GM12878 (cell line): ENCODE results near the gene TNP1. TPM values are rescaled to one million over a fixed set of nuclear protein-coding genes. Genes with fewer than 3 reads are reported as not detected.

Source experiments
- ATAC-seq: fragments of 200-7000 bp; cut with Tn5 transposase; 3 replicates; pipeline ENCODE4 v1.9.1; 2020; ENCODE audit warnings: mild to moderate bottlenecking, moderate library complexity
- BruUV-seq: library from RNA; stranded (reverse); fragments of 400-500 nt; replicated peaks from 2 replicates; lab custom pipeline; 2021; lab: Mats Ljungman, UMichigan
- CTCF ChIA-PET: fragments of 300-600 bp; sonication (Branson Sonifier 250); formaldehyde crosslinking; extraction: SDS; loops from one replicate; lab custom pipeline; 2021; ENCODE audit warnings: inconsistent platforms; lab: Yijun Ruan, JAX
- POLR2A ChIA-PET: fragments of 350-600 bp; formaldehyde crosslinking; extraction: SDS; loops from one replicate; lab custom pipeline; 2021; ENCODE audit warnings: inconsistent platforms; lab: Charles Lee
- RAD21 ChIA-PET: fragments of 300-600 bp; sonication (Branson Sonifier 250); formaldehyde crosslinking; loops from one replicate; lab custom pipeline; 2023; ENCODE audit warnings: antibody characterized with exemption; ENCODE audit not compliant: unreplicated experiment; lab: Charles Lee
- SMC1A ChIA-PET: fragments of 300-600 bp; sonication (Branson Sonifier 250); formaldehyde crosslinking; loops from one replicate; lab custom pipeline; 2023; ENCODE audit not compliant: unreplicated experiment, uncharacterized antibody; lab: Charles Lee
- DNase-seq: peaks from one replicate; pipeline ENCODE4 v3.0.0-alpha.2; 2011; ENCODE audit warnings: low read depth, low spot score
- FAIRE-seq: peaks from 3 replicates; lab custom pipeline; 2011; peaks lifted over from hg19 to GRCh38; lab: Jason Lieb, UNC
- H2AFZ ChIP-seq: 2 replicates; pipeline ENCODE4 v1.6.0; 2011; ENCODE audit warnings: low read depth, low read length, control low read depth; ENCODE audit not compliant: control insufficient read depth
- H3K27ac ChIP-seq: 2 replicates; pipeline ENCODE4 v1.5.1; 2011; ENCODE audit warnings: control low read depth; ENCODE audit not compliant: control insufficient read depth, insufficient read depth
- H3K27me3 ChIP-seq, 2 experiments: replicated peaks in 1 of 2; 2 replicates each; pipeline versions ENCODE4 v1.6.0 to v1.6.1; 2011; ENCODE audit warnings: low read length in 1 of 2; ENCODE audit not compliant: control insufficient read depth in 2 of 2, insufficient read depth in 2 of 2
- H3K36me3 ChIP-seq, 2 experiments: 2 replicates each; pipeline ENCODE4 v1.5.1; 2011; ENCODE audit warnings: low read length in 1 of 2; ENCODE audit not compliant: control insufficient read depth in 2 of 2, insufficient read depth in 2 of 2
- H3K4me1 ChIP-seq: 2 replicates; pipeline ENCODE4 v1.6.1; 2011; ENCODE audit warnings: mild to moderate bottlenecking, low read length, moderate library complexity, mixed read lengths; ENCODE audit not compliant: control insufficient read depth, insufficient read depth
- H3K4me2 ChIP-seq: 2 replicates; pipeline ENCODE4 v1.6.0; 2011; ENCODE audit warnings: control low read depth; ENCODE audit not compliant: control insufficient read depth, insufficient read depth
- H3K4me3 ChIP-seq: fragments of 200-600 bp; sonication (generic); 2 replicates; pipeline ENCODE4 v1.5.1; 2016
- H3K79me2 ChIP-seq: 2 replicates; pipeline ENCODE4 v1.6.0; 2011; ENCODE audit warnings: low read length; ENCODE audit not compliant: control insufficient read depth, insufficient read depth
- H3K9ac ChIP-seq: 2 replicates; pipeline ENCODE4 v1.8.0; 2011; ENCODE audit warnings: low read length, control low read depth, mixed read lengths; ENCODE audit not compliant: control insufficient read depth, insufficient read depth
- H3K9me3 ChIP-seq: replicated peaks from 3 replicates; pipeline ENCODE4 v1.5.1; 2011; ENCODE audit warnings: mild to moderate bottlenecking, low read length; ENCODE audit not compliant: control insufficient read depth, insufficient read depth
- H4K20me1 ChIP-seq: 2 replicates; pipeline ENCODE4 v1.6.0; 2011; ENCODE audit not compliant: control insufficient read depth, insufficient read depth
- ASH2L ChIP-seq: fragments of 300-600, 200-600 bp; sonication (generic); IDR thresholded peaks from 2 replicates; pipeline ENCODE4 v1.6.1; 2017; ENCODE audit warnings: low read depth, mild to moderate bottlenecking, borderline replicate concordance
- HDGF ChIP-seq: fragments of 450-650 bp; IDR thresholded peaks from 2 replicates; pipeline ENCODE4 v1.6.1; 2016; ENCODE audit warnings: antibody characterized with exemption
- NR2C2 ChIP-seq: IDR thresholded peaks from 2 replicates; pipeline ENCODE4 v1.6.1; 2011; ENCODE audit warnings: borderline replicate concordance, low read depth; ENCODE audit not compliant: control insufficient read depth, insufficient read length
- TCF3 ChIP-seq: IDR thresholded peaks from 2 replicates; pipeline ENCODE4 v1.6.1; 2012; ENCODE audit warnings: low read depth, mild to moderate bottlenecking, low read length, borderline replicate concordance; ENCODE audit not compliant: insufficient read depth
- YY1 ChIP-seq: IDR thresholded peaks from 2 replicates; pipeline ENCODE4 v1.6.1; 2011; ENCODE audit warnings: low read depth, mild to moderate bottlenecking, low read length
- WGBS: methylation state at CpG from one replicate; pipeline ENCODE4 v1.1.6; 2016; ENCODE audit warnings: low lambda C conversion rate; ENCODE audit not compliant: insufficient replicate concordance, insufficient coverage; ENCODE audit errors: missing lambda C conversion rate; 5-methylcytosine and 5-hydroxymethylcytosine counted together
- in situ Hi-C: fragments of 300-500 bp; cut with MboI; formaldehyde crosslinking; loops from 9 replicates; pipeline ENCODE4 v1.14.3; 2018; ENCODE audit warnings: mixed read lengths
- intact Hi-C: fragments of 100-400 bp; cut with micrococcal nuclease; formaldehyde crosslinking; loops from one replicate; pipeline ENCODE4 v1.14.2; 2022; ENCODE audit not compliant: unreplicated experiment
- polyA plus RNA-seq, 11 experiments: library from polyadenylated mRNA; depleted of rRNA in 4 of 11; unstranded in 6 of 11; stranded (reverse) in 5 of 11; fragments of >200 nt; fragmentation: Nextera tagmentation in 4 of 11; fragmentation: Illumina TruSeq in 1 of 11; extraction: Ambion mirVana in 4 of 11; extraction: Trizol in 1 of 11; gene quantifications; 1 replicate in 1 of 11; 2 replicates in 10 of 11; pipeline versions ENCODE4 v1.2.1 to v1.2.3, GENCODE V29; 2011 to 2016; ENCODE audit warnings: inconsistent platforms in 2 of 11, missing spikeins in 2 of 11, low read depth in 1 of 11
- total RNA-seq, 4 experiments: library from RNA; depleted of rRNA in 3 of 4; stranded (reverse); fragments of >200 nt in 3 of 4; fragmentation: Illumina TruSeq in 1 of 4; extraction: Trizol in 1 of 4; gene quantifications; 2 replicates each; pipeline versions ENCODE4 v1.2.1 to v1.2.3, GENCODE V29; 2013 to 2021

Gene TNP1
- total and polyA plus RNA-seq, 10 of the 15 experiments (the other 5 are each of a cell fraction or from before 2014, with no cell fraction given) = not detected

DNA sequence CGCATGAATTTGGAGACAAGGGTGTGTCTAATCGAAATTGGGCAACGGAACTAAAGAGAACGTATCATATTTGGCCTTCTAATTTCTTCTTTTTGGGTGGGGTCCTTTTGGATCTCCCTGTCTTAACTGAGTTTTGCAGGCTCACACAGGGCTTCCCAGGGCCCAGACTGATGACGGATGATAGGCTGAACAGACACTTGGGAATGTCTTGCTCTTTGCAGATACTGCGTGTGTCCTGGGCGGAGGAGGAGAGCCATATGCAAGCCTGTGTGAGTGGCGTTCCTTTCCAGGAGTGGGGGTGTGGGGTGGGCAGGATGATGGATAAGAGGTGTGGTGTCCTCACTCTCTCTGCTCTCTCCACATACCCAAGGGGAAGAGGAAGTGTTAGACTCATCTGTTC is 40.1 kb downstream of the TNP1 start:
- Histone ChIP-seq H3K27ac (no peak overlapping the region), H2AFZ (no peak overlapping the region), H3K9ac (no peak overlapping the region), H3K4me1 (no peaks in the 10 kb centered on the region), H3K36me3 (no peaks in the 10 kb centered on the region), H3K4me3 (no peak overlapping the region), H3K9me3 (no peaks in the 10 kb centered on the region), H3K4me2 (no peak overlapping the region), H4K20me1 (no peaks in the 10 kb centered on the region), H3K27me3 (peaks cover 2 to 3% of the 10 kb centered on the region in 2 experiments; a peak in 2 of 4 replicates), H3K79me2 (no peaks in the 10 kb centered on the region)
- ChIA-PET RAD21 (no interaction called here), SMC1A (no interaction called here), POLR2A (no interaction called here), CTCF (no interaction called here)
- in situ Hi-C loops = no loop called here
- 11% methylated on average over 8 of the region's 8 CpGs for WGBS
- BruUV-seq = no TSS peak
- DNase-seq (no peak), FAIRE-seq (no peak), ATAC-seq (no peak)
- intact Hi-C loops = no loop called here
- no peak for TF ChIP-seq HDGF
- TF ChIP-seq NR2C2 = no peak
- TF ChIP-seq TCF3 = no peak
- no peak for TF ChIP-seq YY1

DNA sequence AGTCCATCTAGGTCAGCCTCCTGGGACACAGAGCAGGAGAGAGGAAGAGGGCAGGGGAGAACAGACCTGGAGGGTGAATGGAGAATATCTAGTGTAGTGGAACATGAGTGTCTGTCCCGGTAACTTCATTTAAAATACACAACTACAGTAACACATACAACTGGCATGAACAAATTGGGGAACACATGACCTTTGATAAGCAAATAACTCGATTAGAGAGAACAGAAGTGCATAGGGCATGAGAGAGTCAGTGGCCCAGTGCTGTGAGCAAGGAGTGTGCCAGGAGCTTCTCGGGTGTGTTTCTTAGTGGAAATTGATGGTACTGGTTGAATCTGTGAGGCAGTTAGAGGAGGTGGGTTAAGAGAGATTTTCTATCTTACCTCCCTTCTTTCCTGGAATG is 40.8 kb downstream of the TNP1 start:
- ChIA-PET RAD21 (no interaction called here), SMC1A (no interaction called here), POLR2A (no interaction called here), CTCF (no interaction called here)
- Histone ChIP-seq H3K9me3 (no peaks in the 10 kb centered on the region), H3K36me3 (no peaks in the 10 kb centered on the region), H2AFZ (no peak overlapping the region), H4K20me1 (no peaks in the 10 kb centered on the region), H3K4me3 (no peak overlapping the region), H3K27ac (no peak overlapping the region), H3K9ac (no peak overlapping the region), H3K27me3 (peaks cover 2 to 3% of the 10 kb centered on the region in 2 experiments; a peak in 2 of 4 replicates), H3K4me2 (no peak overlapping the region), H3K79me2 (no peaks in the 10 kb centered on the region), H3K4me1 (no peaks in the 10 kb centered on the region)
- DNase-seq (no peak), FAIRE-seq (no peak), ATAC-seq (no peak)
- TF ChIP-seq ASH2L = no peak
- intact Hi-C loops (no loop called here), in situ Hi-C loops (no loop called here)
- BruUV-seq = no TSS peak
- WGBS = 2% methylated on average over 3 of the region's 3 CpGs
